ENCODE measurements around the gene TNK1. TPM values are rescaled to one million over a fixed set of nuclear protein-coding genes. Genes with fewer than 3 reads are reported as not detected.

TNK1 gene
- total RNA-seq, 1 donor from 2014 or later = 0.22 TPM

GRCh38 chr17:7379134-7379533, 1.8 kb upstream of the TNK1 start:
- Mint-ChIP-seq H3K4me1 (ENCODE audit: low read depth) (peaks cover 10% of the 10 kb centered on the region), H3K27me3 (ENCODE audit: low read depth) (peaks cover 33% of the 10 kb centered on the region), H3K27ac (ENCODE audit: unreplicated experiment) (no peak overlapping the region), H3K4me3 (ENCODE audit: unreplicated experiment) (no peak overlapping the region), H3K9me3 (ENCODE audit: low read depth) (peaks cover 6% of the 10 kb centered on the region), H3K36me3 (ENCODE audit: low read depth) (peaks cover 3% of the 10 kb centered on the region)
- TF ChIP-seq CTCF (IDR thresholded peaks at IDR 0.05) = no peak
- no peak for DNase-seq (ENCODE audit: low spot score)

GRCh38 chr17:7380321-7380720, 568 bp upstream of the TNK1 start:
- Mint-ChIP-seq H3K9me3 (ENCODE audit: low read depth) (peaks cover 6% of the 10 kb centered on the region), H3K4me3 (ENCODE audit: unreplicated experiment) (peak overlapping the region; percentile 66), H3K27ac (ENCODE audit: unreplicated experiment) (no peak overlapping the region), H3K27me3 (ENCODE audit: low read depth) (peaks cover 33% of the 10 kb centered on the region), H3K36me3 (ENCODE audit: low read depth) (peaks cover 3% of the 10 kb centered on the region), H3K4me1 (ENCODE audit: low read depth) (peaks cover 17% of the 10 kb centered on the region)
- no peak for DNase-seq (ENCODE audit: low spot score)
- TF ChIP-seq CTCF (IDR thresholded peaks at IDR 0.05) = no peak

- Mint-ChIP-seq H3K4me1 (ENCODE audit: low read depth) (peaks cover 17% of the 10 kb centered on the region), H3K36me3 (ENCODE audit: low read depth) (peaks cover 4% of the 10 kb centered on the region), H3K27ac (ENCODE audit: unreplicated experiment) (no peak overlapping the region), H3K27me3 (ENCODE audit: low read depth) (peaks cover 30% of the 10 kb centered on the region), H3K9me3 (ENCODE audit: low read depth) (peaks cover 6% of the 10 kb centered on the region), H3K4me3 (ENCODE audit: unreplicated experiment) (no peak overlapping the region)
- TF ChIP-seq CTCF (IDR thresholded peaks at IDR 0.05) = no peak
- DNase-seq (ENCODE audit: low spot score) = no peak
Observed at GRCh38 chr17:7382901-7383300, 2.0 kb downstream of the TNK1 start.

- peaks cover 17% of the 10 kb centered on the region for H3K4me1 Mint-ChIP-seq (ENCODE audit: low read depth)
- peaks cover 6% of the 10 kb centered on the region for H3K9me3 Mint-ChIP-seq (ENCODE audit: low read depth)
- TF ChIP-seq CTCF (IDR thresholded peaks at IDR 0.05) = no peak
- H3K27ac Mint-ChIP-seq (ENCODE audit: unreplicated experiment) = no peak overlapping the region
- peaks cover 30% of the 10 kb centered on the region for H3K27me3 Mint-ChIP-seq (ENCODE audit: low read depth)
- no peak for DNase-seq (ENCODE audit: low spot score)
- peaks cover 4% of the 10 kb centered on the region for H3K36me3 Mint-ChIP-seq (ENCODE audit: low read depth)
- no peak overlapping the region for H3K4me3 Mint-ChIP-seq (ENCODE audit: unreplicated experiment)
Observed at GRCh38 chr17:7383371-7383741, 2.5 kb downstream of the TNK1 start.

GRCh38 chr17:7383742-7384488, 3.0 kb downstream of the TNK1 start:
- Mint-ChIP-seq H3K27me3 (ENCODE audit: low read depth) (peaks cover 30% of the 10 kb centered on the region), H3K4me3 (ENCODE audit: unreplicated experiment) (peak overlapping the region; percentile 55), H3K9me3 (ENCODE audit: low read depth) (peaks cover 6% of the 10 kb centered on the region), H3K4me1 (ENCODE audit: low read depth) (peaks cover 17% of the 10 kb centered on the region), H3K27ac (ENCODE audit: unreplicated experiment) (no peak overlapping the region), H3K36me3 (ENCODE audit: low read depth) (peaks cover 4% of the 10 kb centered on the region)
- no peak for DNase-seq (ENCODE audit: low spot score)
- TF ChIP-seq CTCF (IDR thresholded peaks at IDR 0.05) = no peak

Measured in chondrocyte (in vitro differentiated cells).